ENCODE measurements around the gene MYO16.

DNA sequence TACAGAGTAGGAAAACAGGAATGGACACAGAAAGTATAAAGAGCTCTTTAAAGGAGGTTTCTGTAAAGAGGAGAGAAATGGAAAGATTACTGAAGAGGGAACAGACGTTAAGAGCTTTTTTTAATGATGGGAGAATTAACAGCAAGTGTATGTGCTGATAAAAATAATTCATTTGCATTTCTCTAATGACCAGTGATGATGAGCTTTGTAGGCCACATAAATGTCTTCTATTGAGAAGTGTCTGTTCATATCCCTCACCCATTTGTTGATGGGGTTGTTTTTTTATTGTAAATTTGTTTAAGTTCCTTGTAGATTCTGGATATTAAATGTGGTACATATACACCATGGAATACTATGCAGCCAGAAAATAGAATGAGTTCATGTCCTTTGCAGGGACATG is 40.0 kb downstream of the MYO16 start:
- TF ChIP-seq, protein P1, sequence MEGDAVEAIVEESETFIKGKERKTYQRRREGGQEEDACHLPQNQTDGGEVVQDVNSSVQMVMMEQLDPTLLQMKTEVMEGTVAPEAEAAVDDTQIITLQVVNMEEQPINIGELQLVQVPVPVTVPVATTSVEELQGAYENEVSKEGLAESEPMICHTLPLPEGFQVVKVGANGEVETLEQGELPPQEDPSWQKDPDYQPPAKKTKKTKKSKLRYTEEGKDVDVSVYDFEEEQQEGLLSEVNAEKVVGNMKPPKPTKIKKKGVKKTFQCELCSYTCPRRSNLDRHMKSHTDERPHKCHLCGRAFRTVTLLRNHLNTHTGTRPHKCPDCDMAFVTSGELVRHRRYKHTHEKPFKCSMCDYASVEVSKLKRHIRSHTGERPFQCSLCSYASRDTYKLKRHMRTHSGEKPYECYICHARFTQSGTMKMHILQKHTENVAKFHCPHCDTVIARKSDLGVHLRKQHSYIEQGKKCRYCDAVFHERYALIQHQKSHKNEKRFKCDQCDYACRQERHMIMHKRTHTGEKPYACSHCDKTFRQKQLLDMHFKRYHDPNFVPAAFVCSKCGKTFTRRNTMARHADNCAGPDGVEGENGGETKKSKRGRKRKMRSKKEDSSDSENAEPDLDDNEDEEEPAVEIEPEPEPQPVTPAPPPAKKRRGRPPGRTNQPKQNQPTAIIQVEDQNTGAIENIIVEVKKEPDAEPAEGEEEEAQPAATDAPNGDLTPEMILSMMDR (conservative IDR thresholded peaks at IDR 0.05; ENCODE audit: low read length), result no peak
- TF ChIP-seq EZH2phosphoT487 (IDR thresholded peaks at IDR 0.05; ENCODE audit: borderline replicate concordance), result no peak
